Fibroblast of lung (primary cell): ENCODE results near the gene OCA2. TPM values are rescaled to one million over a fixed set of nuclear protein-coding genes. Genes with fewer than 3 reads are reported as not detected.

Experiments
- DNase-seq, 2 donors: peaks; one replicate each; pipeline versions ENCODE4 v3.0.0 to v3.0.0-alpha.2; 2010; ENCODE audit warnings: low read depth in 2 of 2
- H2AFZ ChIP-seq: 2 replicates; pipeline ENCODE4 v1.5.1; 2012; ENCODE audit warnings: low read length, control low read depth, inconsistent platforms
- H3K27ac ChIP-seq: 2 replicates; pipeline ENCODE4 v1.5.1; 2011; ENCODE audit warnings: low read length, control low read depth; ENCODE audit not compliant: insufficient read depth
- H3K27me3 ChIP-seq: 2 replicates; pipeline ENCODE4 v1.5.1; 2011; ENCODE audit warnings: mild to moderate bottlenecking, low read length; ENCODE audit not compliant: control insufficient read depth, insufficient read depth
- H3K36me3 ChIP-seq: 2 replicates; pipeline ENCODE4 v1.5.1; 2011; ENCODE audit warnings: low read length; ENCODE audit not compliant: control insufficient read depth, insufficient read depth
- H3K4me1 ChIP-seq: 2 replicates; pipeline ENCODE4 v1.5.1; 2011; ENCODE audit warnings: low read length; ENCODE audit not compliant: control insufficient read depth, insufficient read depth; ENCODE audit errors: extremely low read depth
- H3K4me2 ChIP-seq: 2 replicates; pipeline ENCODE4 v1.5.1; 2011; ENCODE audit warnings: low read length, control low read depth; ENCODE audit not compliant: insufficient read depth; ENCODE audit errors: extremely low read depth
- H3K4me3 ChIP-seq, 4 experiments: fragments of 200-600 bp in 1 of 4; sonication (generic) in 1 of 4; replicated peaks in 1 of 4; 2 replicates each; pipeline ENCODE4 v1.5.1; 2011 to 2016; ENCODE audit warnings: low read length in 4 of 4, low read depth in 3 of 4, mild to moderate bottlenecking in 3 of 4, control low read depth in 2 of 4, inconsistent platforms in 1 of 4, mixed read lengths in 1 of 4; ENCODE audit not compliant: insufficient read depth in 1 of 4; ENCODE audit errors: control extremely low read depth in 1 of 4
- H3K79me2 ChIP-seq: 2 replicates; pipeline ENCODE4 v1.5.1; 2012; ENCODE audit warnings: mild to moderate bottlenecking, low read length, inconsistent platforms; ENCODE audit not compliant: control insufficient read depth, insufficient read depth
- H3K9ac ChIP-seq: 2 replicates; pipeline ENCODE4 v1.5.1; 2011; ENCODE audit warnings: mild to moderate bottlenecking, low read length, control low read depth; ENCODE audit not compliant: insufficient read depth
- H3K9me3 ChIP-seq: 2 replicates; pipeline ENCODE4 v1.5.1; 2012; ENCODE audit warnings: low read depth, low read length; ENCODE audit not compliant: control insufficient read depth, insufficient read depth
- H4K20me1 ChIP-seq: 2 replicates; pipeline ENCODE4 v1.5.1; 2011; ENCODE audit warnings: low read length; ENCODE audit not compliant: control insufficient read depth, insufficient read depth; ENCODE audit errors: extremely low read depth
- CTCF ChIP-seq, 2 donors: IDR thresholded peaks in 1 of 2; conservative IDR thresholded peaks in 1 of 2; 1 replicate in 1 of 2; 2 replicates in 1 of 2; pipeline ENCODE4 v1.5.1; 2011 to 2012; ENCODE audit warnings: low read length in 2 of 2, control low read depth in 1 of 2, inconsistent platforms in 1 of 2, low read depth in 1 of 2, mild to moderate bottlenecking in 1 of 2
- EZH2 ChIP-seq: IDR thresholded peaks from 2 replicates; pipeline ENCODE4 v1.5.1; 2012; ENCODE audit warnings: low read length, control low read depth, mild to moderate bottlenecking; ENCODE audit errors: missing control alignments
- polyA plus RNA-seq, 2 donors: library from polyadenylated mRNA; depleted of rRNA in 1 of 2; stranded (reverse) in 1 of 2; unstranded in 1 of 2; fragments of >200 nt; gene quantifications; 2 replicates each; pipeline ENCODE4 v1.2.1, GENCODE V29; 2011 to 2012; ENCODE audit warnings: missing spikeins in 1 of 2
- total RNA-seq: library from RNA; depleted of rRNA; stranded (reverse); fragments of >200 nt; gene quantifications from 2 replicates; pipeline ENCODE4 v1.2.1, GENCODE V29; 2014

Gene OCA2
- total and polyA plus RNA-seq, 2 donors (not counting 1 experiment from before 2014, with no cell fraction given) = not detected

GRCh38 chr15:27936164-27936563, 163.0 kb downstream of the OCA2 start:
- Histone ChIP-seq H3K79me2 (no peaks in the 10 kb centered on the region), H3K36me3 (no peaks in the 10 kb centered on the region)
- no peak for DNase-seq

GRCh38 chr15:27935328-27935727, 163.8 kb downstream of the OCA2 start:
- H4K20me1 ChIP-seq = no peaks in the 10 kb centered on the region
- no peak overlapping the region for H3K27ac ChIP-seq
- no peak overlapping the region for H3K4me3 ChIP-seq
- H3K27me3 ChIP-seq = no peaks in the 10 kb centered on the region
- H3K9me3 ChIP-seq = no peaks in the 10 kb centered on the region
- H3K4me2 ChIP-seq = no peak overlapping the region
- no peak overlapping the region for H2AFZ ChIP-seq
- no peaks in the 10 kb centered on the region for H3K4me1 ChIP-seq
- H3K36me3 ChIP-seq = no peaks in the 10 kb centered on the region
- H3K79me2 ChIP-seq = no peaks in the 10 kb centered on the region
- TF ChIP-seq CTCF (conservative IDR thresholded peaks at IDR 0.05 in 1 of 2, IDR thresholded peaks at IDR 0.05 in 1 of 2; ENCODE audit: low read depth in 1 of 2, low read length in 2 of 2) = no peak
- TF ChIP-seq EZH2 = no peak
- no peak overlapping the region for H3K9ac ChIP-seq
- no peak for DNase-seq

More at GRCh38 chr15:27936164-27936563, 163.0 kb downstream of the OCA2 start:
- no peak overlapping the region for H3K4me3 ChIP-seq
- no peak overlapping the region for H3K4me2 ChIP-seq
- H3K27ac ChIP-seq = no peak overlapping the region
- no peaks in the 10 kb centered on the region for H3K27me3 ChIP-seq
- no peaks in the 10 kb centered on the region for H3K9me3 ChIP-seq
- H2AFZ ChIP-seq = no peak overlapping the region
- TF ChIP-seq EZH2 (no peak), CTCF (conservative IDR thresholded peaks at IDR 0.05 in 1 of 2, IDR thresholded peaks at IDR 0.05 in 1 of 2; ENCODE audit: low read depth in 1 of 2, low read length in 2 of 2) (no peak)
- H4K20me1 ChIP-seq = no peaks in the 10 kb centered on the region
- no peak overlapping the region for H3K9ac ChIP-seq
- no peaks in the 10 kb centered on the region for H3K4me1 ChIP-seq

- no peak for DNase-seq
- H2AFZ ChIP-seq = no peak overlapping the region
- TF ChIP-seq EZH2 (no peak), CTCF (conservative IDR thresholded peaks at IDR 0.05 in 1 of 2, IDR thresholded peaks at IDR 0.05 in 1 of 2; ENCODE audit: low read depth in 1 of 2, low read length in 2 of 2) (no peak)
Measured at GRCh38 chr15:27934782-27935181, 164.3 kb downstream of the OCA2 start.

More at GRCh38 chr15:27934782-27935181, 164.3 kb downstream of the OCA2 start:
- no peaks in the 10 kb centered on the region for H3K27me3 ChIP-seq
- no peak overlapping the region for H3K27ac ChIP-seq
- H3K79me2 ChIP-seq = no peaks in the 10 kb centered on the region
- H3K9me3 ChIP-seq = no peaks in the 10 kb centered on the region
- no peaks in the 10 kb centered on the region for H4K20me1 ChIP-seq
- H3K4me2 ChIP-seq = no peak overlapping the region
- no peak overlapping the region for H3K9ac ChIP-seq
- no peaks in the 10 kb centered on the region for H3K36me3 ChIP-seq
- H3K4me3 ChIP-seq = no peak overlapping the region
- no peaks in the 10 kb centered on the region for H3K4me1 ChIP-seq
